Panc1 (cell line): Measurements from ENCODE around the gene MACF1. TPM values are rescaled to one million over a fixed set of nuclear protein-coding genes. Genes with fewer than 3 reads are reported as not detected.

ENCODE experiments used
- ATAC-seq: fragments of 200-7000 bp; cut with Tn5 transposase; 2 replicates; pipeline ENCODE4 v1.9.1; 2020; ENCODE audit warnings: mild to moderate bottlenecking, moderate library complexity
- BruUV-seq: library from RNA; stranded (reverse); fragments of 400-500 nt; replicated peaks from 2 replicates; lab custom pipeline; 2021; lab: Mats Ljungman, UMichigan
- CTCF ChIA-PET: fragments of 300-600 bp; sonication (Branson Sonifier 250); formaldehyde crosslinking; loops from one replicate; lab custom pipeline; 2022; ENCODE audit warnings: antibody characterized with exemption; lab: Charles Lee
- POLR2A ChIA-PET: fragments of 300-600 bp; sonication (Branson Sonifier 250); formaldehyde crosslinking; loops from one replicate; lab custom pipeline; 2022; ENCODE audit warnings: antibody characterized with exemption; lab: Charles Lee
- DNase-seq: peaks from one replicate; pipeline ENCODE4 v3.0.0-alpha.2; 2010; ENCODE audit warnings: low read depth, low spot score
- H3K27ac ChIP-seq: 2 replicates; pipeline ENCODE4 v1.5.1; 2011; ENCODE audit warnings: mild to moderate bottlenecking, low read length, inconsistent platforms
- H3K27me3 ChIP-seq: fragments of 200-500 bp; sonication (Bioruptor generic); 2 replicates; pipeline ENCODE4 v1.6.0; 2014; ENCODE audit warnings: low read length, inconsistent platforms; ENCODE audit not compliant: control insufficient read depth, insufficient read depth
- H3K36me3 ChIP-seq: fragments of 200-500 bp; sonication (Bioruptor generic); 2 replicates; pipeline ENCODE4 v1.5.1; 2014; ENCODE audit warnings: inconsistent platforms, mild to moderate bottlenecking, low read length, moderate library complexity; ENCODE audit not compliant: control insufficient read depth, insufficient read depth
- H3K4me1 ChIP-seq: 2 replicates; pipeline ENCODE4 v1.5.1; 2011; ENCODE audit warnings: inconsistent platforms, mild to moderate bottlenecking, low read length, moderate library complexity; ENCODE audit not compliant: control insufficient read depth, insufficient read depth
- H3K4me3 ChIP-seq, 2 experiments: 2 replicates each; pipeline ENCODE4 v1.5.1; 2011 to 2012; ENCODE audit warnings: low read depth in 2 of 2, low read length in 2 of 2, mild to moderate bottlenecking in 2 of 2, inconsistent platforms in 1 of 2, moderate library complexity in 1 of 2
- H3K9me3 ChIP-seq: fragments of 200-500 bp; sonication (Bioruptor generic); 2 replicates; pipeline ENCODE4 v1.5.1; 2014; ENCODE audit warnings: low read depth, mild to moderate bottlenecking, inconsistent platforms, low read length, moderate library complexity; ENCODE audit not compliant: control insufficient read depth, insufficient read depth
- POLR2AphosphoS5 ChIP-seq: IDR thresholded peaks from 2 replicates; pipeline ENCODE4 v1.6.1; 2012; ENCODE audit warnings: mild to moderate bottlenecking, low read depth, low read length, moderate library complexity
- SIN3A ChIP-seq: IDR thresholded peaks from 2 replicates; pipeline ENCODE4 v1.6.1; 2012; ENCODE audit warnings: low read depth, mild to moderate bottlenecking, low read length, moderate library complexity, borderline replicate concordance; ENCODE audit not compliant: insufficient read depth
- TCF7L2 ChIP-seq: IDR thresholded peaks from 2 replicates; pipeline ENCODE4 v1.6.1; 2011; ENCODE audit warnings: mild to moderate bottlenecking, low read depth, low read length, inconsistent platforms
- in situ Hi-C: cut with HindIII; loops from 2 replicates; pipeline ENCODE4 v1.10.0; 2016; ENCODE audit warnings: low sequenced_read_pairs, low pct_unique_long_range_greater_than_20kb
- intact Hi-C: fragments of 100-400 bp; cut with micrococcal nuclease; formaldehyde crosslinking; loops from one replicate; pipeline ENCODE4 v1.10.0; 2022; ENCODE audit not compliant: unreplicated experiment
- total RNA-seq: library from RNA; stranded (reverse); gene quantifications from one replicate; pipeline ENCODE4 v1.2.1, GENCODE V29; 2021; ENCODE audit not compliant: unreplicated experiment
- TF ChIP-seq, protein P1 (sequence below): fragments of 450-650 bp; IDR thresholded peaks from 2 replicates; pipeline ENCODE4 v1.5.1; 2017; ENCODE audit warnings: mild to moderate bottlenecking
- TF ChIP-seq, protein P2 (sequence below), 2 experiments: IDR thresholded peaks; 2 replicates each; pipeline ENCODE4 v1.6.1; 2011 to 2012; ENCODE audit warnings: low read depth in 2 of 2, control low read depth in 1 of 2, low read length in 1 of 2, mild to moderate bottlenecking in 1 of 2, moderate library complexity in 1 of 2; ENCODE audit not compliant: insufficient read depth in 1 of 2

MACF1 gene
- total RNA-seq, 1 experiment from 2014 or later, result 413 TPM

GRCh38 chr1:39182804-39183203 is 21.7 kb upstream of the MACF1 start:
- no peaks in the 10 kb centered on the region for H3K36me3 ChIP-seq
- in situ Hi-C loops (no loop called here), intact Hi-C loops (no loop called here)
- BruUV-seq, result no TSS peak
- no peaks in the 10 kb centered on the region; the same call in 1 of the 2 replicates for H3K9me3 ChIP-seq
- ChIA-PET CTCF (no interaction called here), POLR2A (no interaction called here)
- DNase-seq (no peak), ATAC-seq (no peak)
- no peaks in the 10 kb centered on the region for H3K27me3 ChIP-seq
- H3K27ac ChIP-seq, result peak overlapping the region; percentile 97
- H3K4me3 ChIP-seq, result no peak overlapping the region
- TF ChIP-seq SIN3A (no peak), TCF7L2 (no peak), POLR2AphosphoS5 (no peak)
- TF ChIP-seq, protein P1, sequence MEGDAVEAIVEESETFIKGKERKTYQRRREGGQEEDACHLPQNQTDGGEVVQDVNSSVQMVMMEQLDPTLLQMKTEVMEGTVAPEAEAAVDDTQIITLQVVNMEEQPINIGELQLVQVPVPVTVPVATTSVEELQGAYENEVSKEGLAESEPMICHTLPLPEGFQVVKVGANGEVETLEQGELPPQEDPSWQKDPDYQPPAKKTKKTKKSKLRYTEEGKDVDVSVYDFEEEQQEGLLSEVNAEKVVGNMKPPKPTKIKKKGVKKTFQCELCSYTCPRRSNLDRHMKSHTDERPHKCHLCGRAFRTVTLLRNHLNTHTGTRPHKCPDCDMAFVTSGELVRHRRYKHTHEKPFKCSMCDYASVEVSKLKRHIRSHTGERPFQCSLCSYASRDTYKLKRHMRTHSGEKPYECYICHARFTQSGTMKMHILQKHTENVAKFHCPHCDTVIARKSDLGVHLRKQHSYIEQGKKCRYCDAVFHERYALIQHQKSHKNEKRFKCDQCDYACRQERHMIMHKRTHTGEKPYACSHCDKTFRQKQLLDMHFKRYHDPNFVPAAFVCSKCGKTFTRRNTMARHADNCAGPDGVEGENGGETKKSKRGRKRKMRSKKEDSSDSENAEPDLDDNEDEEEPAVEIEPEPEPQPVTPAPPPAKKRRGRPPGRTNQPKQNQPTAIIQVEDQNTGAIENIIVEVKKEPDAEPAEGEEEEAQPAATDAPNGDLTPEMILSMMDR, result no peak
- TF ChIP-seq, protein P2, sequence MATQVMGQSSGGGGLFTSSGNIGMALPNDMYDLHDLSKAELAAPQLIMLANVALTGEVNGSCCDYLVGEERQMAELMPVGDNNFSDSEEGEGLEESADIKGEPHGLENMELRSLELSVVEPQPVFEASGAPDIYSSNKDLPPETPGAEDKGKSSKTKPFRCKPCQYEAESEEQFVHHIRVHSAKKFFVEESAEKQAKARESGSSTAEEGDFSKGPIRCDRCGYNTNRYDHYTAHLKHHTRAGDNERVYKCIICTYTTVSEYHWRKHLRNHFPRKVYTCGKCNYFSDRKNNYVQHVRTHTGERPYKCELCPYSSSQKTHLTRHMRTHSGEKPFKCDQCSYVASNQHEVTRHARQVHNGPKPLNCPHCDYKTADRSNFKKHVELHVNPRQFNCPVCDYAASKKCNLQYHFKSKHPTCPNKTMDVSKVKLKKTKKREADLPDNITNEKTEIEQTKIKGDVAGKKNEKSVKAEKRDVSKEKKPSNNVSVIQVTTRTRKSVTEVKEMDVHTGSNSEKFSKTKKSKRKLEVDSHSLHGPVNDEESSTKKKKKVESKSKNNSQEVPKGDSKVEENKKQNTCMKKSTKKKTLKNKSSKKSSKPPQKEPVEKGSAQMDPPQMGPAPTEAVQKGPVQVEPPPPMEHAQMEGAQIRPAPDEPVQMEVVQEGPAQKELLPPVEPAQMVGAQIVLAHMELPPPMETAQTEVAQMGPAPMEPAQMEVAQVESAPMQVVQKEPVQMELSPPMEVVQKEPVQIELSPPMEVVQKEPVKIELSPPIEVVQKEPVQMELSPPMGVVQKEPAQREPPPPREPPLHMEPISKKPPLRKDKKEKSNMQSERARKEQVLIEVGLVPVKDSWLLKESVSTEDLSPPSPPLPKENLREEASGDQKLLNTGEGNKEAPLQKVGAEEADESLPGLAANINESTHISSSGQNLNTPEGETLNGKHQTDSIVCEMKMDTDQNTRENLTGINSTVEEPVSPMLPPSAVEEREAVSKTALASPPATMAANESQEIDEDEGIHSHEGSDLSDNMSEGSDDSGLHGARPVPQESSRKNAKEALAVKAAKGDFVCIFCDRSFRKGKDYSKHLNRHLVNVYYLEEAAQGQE (IDR thresholded peaks at IDR 0.05; ENCODE audit: insufficient read depth in 1 of 2, low read depth in 2 of 2, low read length in 1 of 2), result no peak
- H3K4me1 ChIP-seq, result peaks cover 67% of the 10 kb centered on the region

DNA sequence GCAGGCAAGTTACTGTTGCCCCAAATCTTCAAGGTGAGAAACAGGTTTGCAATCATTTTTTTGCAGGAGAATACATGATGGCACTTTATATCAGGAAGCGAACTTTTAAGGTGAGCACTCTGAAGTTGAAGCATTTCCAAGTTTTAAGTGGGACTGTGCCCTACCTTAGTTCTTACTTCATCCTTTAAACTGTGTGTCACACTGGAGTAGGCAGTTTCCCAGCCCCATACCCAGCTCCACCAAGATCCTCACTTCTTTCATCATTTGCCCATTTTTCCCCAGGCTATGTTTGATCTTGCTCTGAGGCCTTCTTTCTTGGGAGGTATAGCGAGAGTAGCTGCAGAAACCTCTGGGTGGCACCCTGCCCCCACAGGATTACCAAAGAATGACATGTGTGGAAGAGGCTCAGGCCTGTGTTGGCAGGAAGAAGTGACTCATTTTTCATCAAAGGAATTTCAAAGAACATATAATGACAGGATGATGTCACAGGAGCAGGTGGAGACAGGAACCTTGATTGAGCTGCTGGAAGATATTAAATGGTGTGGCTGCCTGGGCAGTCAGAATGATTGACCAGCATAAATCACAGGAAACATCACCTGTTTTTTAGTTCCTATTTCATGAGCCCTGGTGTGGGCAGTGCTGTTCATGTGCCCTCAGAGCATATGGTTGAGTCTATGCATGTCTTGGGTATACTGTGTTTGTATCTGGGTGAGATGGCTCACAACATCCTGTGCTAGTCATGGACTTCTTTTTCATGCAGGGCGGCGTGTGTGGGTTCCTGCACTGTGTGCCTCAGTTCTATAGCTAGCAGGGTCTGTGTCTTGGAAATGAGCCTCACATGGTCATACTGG is 20.8 kb upstream of the MACF1 start:
- in situ Hi-C loops (no loop called here), intact Hi-C loops (no loop called here)
- no peaks in the 10 kb centered on the region for H3K36me3 ChIP-seq
- peak overlapping the region; percentile 97 for H3K27ac ChIP-seq
- H3K4me1 ChIP-seq, result peaks cover 66% of the 10 kb centered on the region
- ATAC-seq (peak; percentile 77), DNase-seq (peak; percentile 96)
- no peaks in the 10 kb centered on the region for H3K27me3 ChIP-seq
- no TSS peak for BruUV-seq
- TF ChIP-seq POLR2AphosphoS5, result peak; percentile 33; the same call in 1 of the 2 replicates
- no peak for TF ChIP-seq SIN3A
- TF ChIP-seq TCF7L2, result peak; percentile 84
- TF ChIP-seq, protein P1, result peak; percentile 63
- H3K4me3 ChIP-seq, result no peak overlapping the region
- CTCF ChIA-PET, result interaction anchor here (0.6 to 1.0 kb wide), 2 partner anchors 8 to 51 kb away, joined by 3 read pairs; no protein-coding TSS in a partner anchor
- POLR2A ChIA-PET, result no interaction called here
- H3K9me3 ChIP-seq, result no peaks in the 10 kb centered on the region; the same call in 1 of the 2 replicates
